GM10266 (cell line): ENCODE data around the gene IFITM5.

Experiments used
- DNase-seq: peaks from one replicate; pipeline ENCODE4 v3.0.0; 2012; ENCODE audit errors: extremely low spot score
- TF ChIP-seq, protein P1 (sequence below): IDR thresholded peaks from 2 replicates; pipeline ENCODE4 v1.5.1; 2012; ENCODE audit warnings: mild to moderate bottlenecking, low read depth; ENCODE audit not compliant: control insufficient read depth, insufficient read depth; ENCODE audit errors: missing control alignments

Gene IFITM5

DNA sequence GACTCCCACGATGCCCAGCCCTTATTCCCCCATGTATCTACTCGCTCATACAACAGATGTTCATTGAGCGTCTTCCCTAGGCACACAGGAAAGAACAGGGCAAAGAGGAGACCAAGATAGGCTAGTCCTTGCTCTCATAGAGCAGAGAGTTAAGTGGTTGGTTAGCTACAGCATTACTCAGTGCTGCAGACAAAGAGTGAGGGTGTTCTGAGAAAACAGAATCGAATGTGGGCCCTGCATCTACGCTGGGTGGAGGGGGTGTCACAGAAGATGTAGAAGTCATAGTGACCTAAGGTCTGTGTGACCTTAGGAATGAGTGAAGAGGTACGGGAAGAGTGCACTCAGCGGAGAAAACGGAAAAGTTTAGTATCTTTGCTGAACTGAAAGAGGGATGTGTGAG, 50.3 kb downstream of the IFITM5 start:
- TF ChIP-seq, protein P1, sequence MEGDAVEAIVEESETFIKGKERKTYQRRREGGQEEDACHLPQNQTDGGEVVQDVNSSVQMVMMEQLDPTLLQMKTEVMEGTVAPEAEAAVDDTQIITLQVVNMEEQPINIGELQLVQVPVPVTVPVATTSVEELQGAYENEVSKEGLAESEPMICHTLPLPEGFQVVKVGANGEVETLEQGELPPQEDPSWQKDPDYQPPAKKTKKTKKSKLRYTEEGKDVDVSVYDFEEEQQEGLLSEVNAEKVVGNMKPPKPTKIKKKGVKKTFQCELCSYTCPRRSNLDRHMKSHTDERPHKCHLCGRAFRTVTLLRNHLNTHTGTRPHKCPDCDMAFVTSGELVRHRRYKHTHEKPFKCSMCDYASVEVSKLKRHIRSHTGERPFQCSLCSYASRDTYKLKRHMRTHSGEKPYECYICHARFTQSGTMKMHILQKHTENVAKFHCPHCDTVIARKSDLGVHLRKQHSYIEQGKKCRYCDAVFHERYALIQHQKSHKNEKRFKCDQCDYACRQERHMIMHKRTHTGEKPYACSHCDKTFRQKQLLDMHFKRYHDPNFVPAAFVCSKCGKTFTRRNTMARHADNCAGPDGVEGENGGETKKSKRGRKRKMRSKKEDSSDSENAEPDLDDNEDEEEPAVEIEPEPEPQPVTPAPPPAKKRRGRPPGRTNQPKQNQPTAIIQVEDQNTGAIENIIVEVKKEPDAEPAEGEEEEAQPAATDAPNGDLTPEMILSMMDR: no peak
- no peak for DNase-seq
